Measurements from ENCODE around the gene BRD7.

- TF ChIP-seq POLR2A (IDR thresholded peaks at IDR 0.05), result no peak
- TF ChIP-seq, protein P1, sequence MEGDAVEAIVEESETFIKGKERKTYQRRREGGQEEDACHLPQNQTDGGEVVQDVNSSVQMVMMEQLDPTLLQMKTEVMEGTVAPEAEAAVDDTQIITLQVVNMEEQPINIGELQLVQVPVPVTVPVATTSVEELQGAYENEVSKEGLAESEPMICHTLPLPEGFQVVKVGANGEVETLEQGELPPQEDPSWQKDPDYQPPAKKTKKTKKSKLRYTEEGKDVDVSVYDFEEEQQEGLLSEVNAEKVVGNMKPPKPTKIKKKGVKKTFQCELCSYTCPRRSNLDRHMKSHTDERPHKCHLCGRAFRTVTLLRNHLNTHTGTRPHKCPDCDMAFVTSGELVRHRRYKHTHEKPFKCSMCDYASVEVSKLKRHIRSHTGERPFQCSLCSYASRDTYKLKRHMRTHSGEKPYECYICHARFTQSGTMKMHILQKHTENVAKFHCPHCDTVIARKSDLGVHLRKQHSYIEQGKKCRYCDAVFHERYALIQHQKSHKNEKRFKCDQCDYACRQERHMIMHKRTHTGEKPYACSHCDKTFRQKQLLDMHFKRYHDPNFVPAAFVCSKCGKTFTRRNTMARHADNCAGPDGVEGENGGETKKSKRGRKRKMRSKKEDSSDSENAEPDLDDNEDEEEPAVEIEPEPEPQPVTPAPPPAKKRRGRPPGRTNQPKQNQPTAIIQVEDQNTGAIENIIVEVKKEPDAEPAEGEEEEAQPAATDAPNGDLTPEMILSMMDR (IDR thresholded peaks at IDR 0.05), result no peak
Observed at GRCh38 chr16:50286681-50287080, 82.1 kb downstream of the BRD7 start.
